UCSD-AML1 (cell line): Measurements from ENCODE around the gene CD1E.
"Not testable (repeated sequence)": the region's sequence is repeated elsewhere in the genome, so short reads cannot be mapped to it uniquely, and the experiment has no call there.

ENCODE experiments used
- DNase-seq: peaks from one replicate; lab custom pipeline; 2025; ENCODE audit not compliant: unreplicated experiment; lab: John Stamatoyannopoulos, UW

Gene CD1E

DNA sequence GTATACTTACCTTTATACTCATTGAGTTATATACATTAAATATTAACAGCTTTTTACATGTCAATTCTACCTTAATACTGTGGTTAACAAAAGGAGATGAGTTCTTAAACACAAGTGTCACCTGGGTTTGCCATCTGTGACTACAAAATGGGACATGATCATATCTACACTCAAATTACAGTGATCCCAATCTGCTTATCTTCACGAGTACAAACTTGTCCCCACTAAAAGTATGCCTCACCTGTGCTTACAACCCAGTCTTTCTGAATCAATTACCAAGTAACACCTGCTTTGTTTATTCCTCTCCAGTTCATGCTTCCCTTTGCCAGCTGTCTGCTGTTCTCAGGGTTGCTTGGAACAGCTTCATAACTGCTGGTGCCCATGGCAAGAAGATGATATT lies 8.8 kb downstream of the CD1E start:
- DNase-seq, result no peak

DNA sequence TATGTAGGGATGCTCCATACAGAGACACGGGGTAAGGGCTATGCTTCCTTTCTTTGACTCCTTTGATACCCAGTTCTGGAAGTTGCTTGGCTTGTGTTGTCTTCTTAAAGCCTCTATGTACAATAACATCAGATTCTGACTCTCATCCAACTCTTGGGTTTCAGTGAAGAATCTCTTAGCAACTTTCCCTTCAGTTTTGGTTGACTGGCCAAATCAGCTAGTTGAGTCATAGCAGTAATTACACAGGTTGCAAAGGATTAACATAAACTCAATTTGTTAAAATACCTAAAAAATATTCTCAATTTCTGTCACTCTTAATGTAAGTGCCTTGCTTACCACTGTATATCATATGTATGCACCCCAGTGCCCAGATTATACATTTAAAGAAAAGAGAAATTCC lies 9.2 kb downstream of the CD1E start:
- DNase-seq, result no peak

DNA sequence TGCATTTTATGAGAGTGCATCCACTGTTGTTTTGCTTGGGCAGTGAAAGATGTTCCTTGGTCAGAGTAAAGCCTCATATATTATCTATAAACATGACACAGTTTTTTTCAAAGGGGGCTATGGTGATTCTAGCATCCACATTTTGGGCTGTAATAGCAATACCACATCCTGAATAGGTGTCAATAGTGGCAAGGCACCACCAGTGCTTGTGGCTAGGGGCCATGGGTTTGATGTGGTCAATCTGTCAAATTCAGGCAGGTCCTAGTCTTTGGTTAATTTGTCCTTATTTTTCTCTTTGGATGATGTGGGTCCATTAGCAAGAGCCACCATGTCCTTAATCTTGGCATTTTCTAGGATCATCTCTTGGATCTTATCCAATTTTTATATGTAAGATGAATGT lies 13.1 kb downstream of the CD1E start:
- no peak for DNase-seq

DNA sequence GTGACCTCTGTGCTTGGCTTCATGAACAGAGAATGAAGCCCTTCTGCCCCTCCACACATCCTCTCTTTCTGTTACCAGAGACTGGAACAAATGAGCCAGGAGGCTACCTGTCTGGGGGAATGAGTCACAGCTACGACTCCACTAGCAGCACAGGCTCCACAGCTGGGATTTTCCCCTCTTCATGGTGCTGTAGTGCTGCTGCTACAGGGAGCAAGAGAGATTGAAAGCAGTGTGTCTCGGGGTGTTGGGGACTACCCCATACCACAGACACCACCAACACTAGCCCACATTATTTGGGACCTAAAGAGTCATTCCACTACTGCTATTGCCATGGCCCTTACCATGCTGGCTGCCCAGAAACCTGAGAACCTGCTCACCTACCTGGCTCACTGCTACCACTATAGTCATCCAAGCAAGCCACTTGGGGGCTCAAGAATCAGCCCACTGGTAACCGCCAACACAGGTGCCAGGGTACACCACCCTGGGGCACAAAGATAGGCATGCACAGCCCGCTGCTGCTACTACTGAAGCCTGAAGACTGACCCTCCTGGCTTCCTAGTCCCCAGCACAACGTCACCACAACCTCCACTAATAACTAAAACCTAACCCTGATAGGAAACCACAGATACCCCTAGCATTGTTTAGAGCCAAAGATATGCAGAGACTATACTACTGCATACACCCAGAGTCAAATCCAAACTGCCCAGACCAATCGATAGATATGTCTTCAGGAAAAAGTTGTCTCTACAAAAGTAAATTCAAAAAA lies 17.7 kb downstream of the CD1E start:
- no peak for DNase-seq

DNA sequence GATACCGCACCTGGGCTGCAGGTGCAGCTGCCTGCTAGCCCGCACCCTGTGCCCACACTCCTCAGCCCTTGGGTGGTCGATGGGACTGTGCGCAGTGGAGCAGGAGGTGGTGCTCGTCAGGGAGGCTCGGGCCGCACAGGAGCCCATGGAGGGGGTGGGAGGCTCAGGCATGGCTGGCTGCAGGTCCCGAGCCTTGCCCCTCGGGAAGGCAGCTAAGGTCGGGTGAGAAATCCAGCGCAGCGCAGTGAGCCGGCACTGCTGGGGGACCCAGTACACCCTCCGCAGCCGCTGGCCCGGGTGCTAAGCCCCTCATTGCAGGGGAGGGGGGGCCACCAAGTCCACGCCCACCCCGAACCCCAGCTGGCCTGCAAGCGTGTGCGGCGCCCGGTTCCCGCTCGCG lies 20.4 kb downstream of the CD1E start:
- DNase-seq, result not testable (repeated sequence)

- no peak for DNase-seq
These were observed 21.2 kb downstream of the CD1E start for GRCh38 chr1:158374860-158375259.

GRCh38 chr1:158390331-158390730 lies 36.6 kb downstream of the CD1E start:
- no peak for DNase-seq

DNA sequence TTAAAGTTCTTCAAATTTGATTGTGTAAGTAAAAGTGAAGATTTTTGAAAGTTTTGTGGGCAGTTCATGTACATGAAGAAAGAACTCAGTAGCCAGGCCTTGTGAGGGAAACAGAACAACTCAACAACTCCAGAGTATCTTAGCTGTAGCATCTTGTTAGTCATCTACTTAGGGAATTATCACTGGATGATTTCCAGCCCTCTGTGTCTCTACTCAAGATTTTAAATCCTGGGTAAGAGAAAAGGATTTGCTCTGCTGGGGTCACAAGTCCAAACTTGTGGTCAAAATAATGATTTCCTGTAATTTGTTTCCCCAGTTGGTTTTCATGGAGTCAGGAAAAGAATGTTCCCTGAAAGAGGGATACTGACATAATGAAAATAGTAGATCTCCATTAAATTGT lies 37.4 kb downstream of the CD1E start:
- DNase-seq, result no peak

GRCh38 chr1:158393476-158393875 lies 39.8 kb downstream of the CD1E start:
- DNase-seq, result no peak

GRCh38 chr1:158396646-158397045 lies 43.0 kb downstream of the CD1E start:
- DNase-seq, result no peak

GRCh38 chr1:158398818-158399514 lies 45.3 kb downstream of the CD1E start, which contains the start of gene OR10T2:
Gene OR10T2 (minus strand): TSS chr1:158399466. CDS start chr1:158399466, 0 bp downstream.
- DNase-seq, result peak; percentile 7

GRCh38 chr1:158400871-158401270 lies 47.2 kb downstream of the CD1E start:
- no peak for DNase-seq

- no peak for DNase-seq
These were observed 53.4 kb downstream of the CD1E start for GRCh38 chr1:158407092-158407491.
